ENCODE data around the gene KLHL33.

KLHL33 gene

DNA sequence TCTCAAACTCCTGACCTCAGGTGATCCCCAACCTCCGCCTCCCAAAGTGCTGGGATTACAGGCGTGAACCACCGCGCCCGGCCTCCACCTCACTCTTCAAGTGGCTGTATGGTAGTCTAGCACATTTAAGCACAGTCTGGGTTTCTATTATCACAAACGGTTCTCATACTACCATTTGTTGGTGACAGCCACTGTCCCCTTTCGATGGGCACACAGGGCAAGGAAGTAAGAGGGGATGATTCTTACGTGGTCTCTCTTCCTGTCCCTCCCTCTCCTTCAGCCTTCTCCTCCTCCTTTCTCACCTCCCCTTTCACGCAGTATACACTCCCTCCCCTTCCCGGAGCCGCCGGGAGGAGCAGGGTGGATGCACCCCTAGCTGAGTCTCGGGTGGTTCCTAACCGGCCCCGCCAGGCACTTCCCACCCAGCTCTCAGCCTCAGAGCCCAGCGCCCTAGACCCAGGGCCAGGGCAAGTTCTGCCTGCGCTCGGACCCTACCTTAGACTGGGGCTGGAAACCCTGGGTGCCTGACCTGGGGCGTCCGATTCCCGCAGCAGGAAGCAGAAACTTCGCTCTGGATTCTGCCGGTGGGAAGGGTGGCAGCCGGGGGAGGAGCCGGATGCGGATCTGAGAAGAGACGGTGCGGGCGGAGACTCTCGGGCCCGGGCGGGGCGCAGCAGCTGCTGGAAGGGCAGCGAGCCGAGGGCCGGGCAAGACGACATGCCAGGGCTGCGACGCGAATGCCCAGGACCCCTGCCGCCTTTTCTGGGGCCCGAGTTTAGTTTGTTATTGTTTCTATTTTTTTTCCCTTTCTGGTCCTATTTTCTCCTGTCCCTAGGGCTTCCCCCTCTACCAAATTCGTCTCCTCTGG lies 22.9 kb downstream of the KLHL33 start, which contains the start of gene TEP1:
TSS of gene TEP1 (minus strand) at position 626 of the 868 bp plus-strand sequence. CDS start 5,062 bp downstream, outside the sequence.
- DNase-seq: peak; percentile 91

DNA sequence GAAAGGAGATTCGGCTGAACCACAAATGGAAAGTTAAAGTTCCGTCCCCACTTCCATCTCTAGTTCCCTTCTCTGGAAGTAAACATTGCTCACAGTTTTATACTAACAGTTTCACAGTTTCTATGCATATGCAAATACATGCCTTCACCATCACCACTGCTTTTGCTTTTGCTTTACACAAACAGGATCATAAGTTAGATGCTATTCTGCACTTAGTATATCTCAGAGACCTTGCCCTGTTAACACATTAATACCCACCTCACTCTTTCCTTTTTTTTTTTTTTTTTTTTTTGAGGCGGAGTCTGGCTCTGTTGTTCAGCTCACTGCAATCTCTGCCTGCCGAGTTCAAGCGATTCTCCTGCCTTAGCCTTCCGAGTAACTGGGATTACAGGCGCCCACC lies 23.6 kb downstream of the KLHL33 start:
- DNase-seq: peak; percentile 28

DNA sequence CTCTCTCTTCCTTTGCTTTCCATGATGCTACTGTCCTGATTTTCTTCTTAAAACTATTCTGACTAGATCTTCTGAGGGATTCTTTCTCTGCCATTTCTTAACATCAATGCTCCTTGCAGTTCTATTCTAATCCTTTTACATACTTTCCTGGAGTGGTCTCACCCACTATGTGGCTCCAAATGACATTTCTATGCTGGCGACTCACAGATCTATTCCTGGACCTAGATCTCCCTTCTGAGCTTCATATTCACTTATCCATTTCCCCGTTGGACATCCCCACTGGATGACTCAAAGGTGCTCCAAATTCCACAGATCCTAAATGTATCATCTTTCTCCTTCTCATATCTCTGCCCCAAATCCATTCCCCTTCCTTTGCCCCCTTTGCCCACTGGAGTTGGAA lies 26.7 kb downstream of the KLHL33 start:
- DNase-seq: no peak

DNA sequence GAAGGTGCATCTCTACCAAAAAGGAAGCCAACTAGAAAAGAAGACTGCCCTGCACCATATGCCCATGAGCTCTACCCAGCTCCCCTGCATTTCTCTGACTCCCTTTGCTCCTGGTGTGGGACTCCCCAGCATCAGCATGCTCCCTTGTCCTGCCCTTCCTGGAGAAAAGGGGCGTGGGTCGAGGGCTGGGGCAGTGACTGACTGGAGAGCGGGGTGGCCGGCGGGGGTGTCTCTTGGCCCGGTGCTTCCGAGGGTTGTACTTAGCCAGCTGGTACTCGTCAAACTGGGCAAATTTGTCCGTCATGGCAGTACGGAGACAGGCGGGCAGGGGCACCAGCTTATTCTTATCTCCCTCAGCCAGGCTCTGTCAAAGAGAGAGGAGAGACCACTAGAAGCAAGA lies 32.4 kb downstream of the KLHL33 start:
- peak; percentile 36 for DNase-seq

DNA sequence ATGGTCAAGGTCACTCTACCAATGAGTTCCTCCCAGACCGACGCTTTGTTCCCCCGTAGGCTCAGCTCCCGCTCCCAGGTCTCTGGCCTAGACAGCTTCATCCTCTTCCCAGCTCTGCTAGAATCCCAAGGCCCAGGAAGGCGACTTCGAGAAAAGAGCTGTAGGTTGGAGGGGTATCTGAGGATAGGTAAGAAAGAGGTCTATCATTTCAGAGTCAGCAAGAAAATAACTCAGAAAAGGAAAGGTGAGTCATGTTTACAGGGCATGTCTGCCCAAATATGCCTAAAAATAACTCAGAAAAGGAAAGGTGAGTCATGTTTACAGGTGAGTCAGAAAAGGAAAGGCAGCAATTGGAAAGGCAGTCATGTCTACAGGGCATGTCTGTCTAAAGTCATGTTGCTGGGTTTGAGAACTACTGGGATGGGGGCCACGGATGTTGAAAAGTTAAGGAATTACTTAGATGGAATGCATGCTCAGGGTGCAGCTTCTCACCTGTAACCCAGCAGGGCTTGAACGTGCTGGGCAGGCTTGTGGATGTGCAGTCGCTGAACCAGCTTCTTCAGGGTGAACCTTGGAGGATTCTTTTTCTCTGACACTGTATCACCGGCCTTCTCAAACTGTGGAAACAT lies 34.9 kb downstream of the KLHL33 start:
- no peak for DNase-seq

DNA sequence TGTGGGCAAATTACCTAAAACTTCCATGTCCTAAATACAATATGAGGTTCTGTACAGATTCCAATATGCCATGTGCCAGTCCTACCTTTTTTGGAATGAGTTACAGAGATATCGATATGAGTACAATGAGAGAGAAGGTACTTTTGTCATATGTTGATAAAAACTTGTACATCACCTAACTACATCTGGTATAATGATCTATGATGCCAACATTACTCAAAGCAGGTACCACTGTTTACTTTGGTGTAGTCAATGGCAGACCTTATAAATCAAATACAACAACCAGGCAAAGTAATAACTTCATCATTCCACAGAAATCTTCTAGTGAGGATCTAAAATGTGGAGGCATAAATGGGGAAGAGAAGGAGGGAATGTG lies 35.4 kb downstream of the KLHL33 start:
- no peak for DNase-seq

DNA sequence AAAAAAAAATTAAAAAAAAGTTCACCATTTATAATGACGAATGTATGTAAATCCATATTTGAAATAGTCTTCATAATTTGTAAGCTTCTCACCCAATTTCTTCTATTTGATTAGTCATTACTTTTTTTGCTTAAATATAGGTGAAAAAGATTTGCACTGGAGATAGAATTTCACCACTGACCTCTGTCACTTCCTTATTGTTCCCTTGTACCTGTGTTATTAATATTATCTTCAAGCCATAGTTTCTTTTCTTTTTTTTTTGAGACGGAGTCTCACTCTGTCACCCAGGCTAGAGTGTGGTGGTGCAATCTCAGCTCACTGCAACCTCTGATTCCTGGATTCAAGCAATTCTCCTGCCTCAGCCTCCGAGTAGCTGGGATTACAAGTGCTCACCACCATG lies 38.5 kb downstream of the KLHL33 start:
- no peak for DNase-seq

DNA sequence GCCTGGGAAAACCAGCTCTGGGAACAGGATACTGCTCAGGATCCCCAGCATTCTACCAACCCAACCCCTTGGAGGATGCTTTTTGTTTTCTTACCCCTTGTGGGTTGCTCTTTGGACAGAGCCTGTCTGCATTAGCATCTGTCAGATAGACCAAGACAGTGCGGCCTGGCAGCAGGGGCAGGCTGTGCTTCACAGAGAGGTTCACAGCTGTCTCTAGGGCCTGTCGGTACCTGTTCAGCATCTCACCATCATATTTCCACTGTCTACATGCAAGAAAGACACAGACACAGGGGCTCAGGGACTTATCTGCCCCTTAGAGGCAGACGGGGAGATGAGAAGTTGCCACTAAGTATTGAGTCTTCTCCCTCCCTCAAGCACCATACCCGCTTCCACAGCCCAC lies 44.5 kb downstream of the KLHL33 start:
- DNase-seq: no peak

DNA sequence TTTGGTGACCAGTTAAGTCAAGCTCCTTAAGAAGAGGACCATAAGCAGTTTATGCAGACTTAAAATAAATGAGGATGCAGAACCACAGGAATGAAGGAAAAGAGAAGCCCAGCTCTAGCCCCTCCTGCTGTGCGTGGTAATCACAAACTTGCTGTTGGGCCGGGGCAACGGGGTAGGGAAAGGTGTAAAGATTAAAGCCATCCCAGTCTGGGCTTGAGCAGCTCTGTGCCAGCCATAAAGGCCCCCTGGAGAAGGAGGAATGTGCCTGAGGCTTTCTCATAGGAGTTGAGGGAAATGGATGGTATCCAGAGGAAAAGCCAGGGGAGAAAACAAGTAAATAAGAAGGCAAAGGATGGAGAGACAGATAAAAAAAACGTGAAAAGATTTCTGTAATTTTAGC lies 47.8 kb downstream of the KLHL33 start:
- no peak for DNase-seq

DNA sequence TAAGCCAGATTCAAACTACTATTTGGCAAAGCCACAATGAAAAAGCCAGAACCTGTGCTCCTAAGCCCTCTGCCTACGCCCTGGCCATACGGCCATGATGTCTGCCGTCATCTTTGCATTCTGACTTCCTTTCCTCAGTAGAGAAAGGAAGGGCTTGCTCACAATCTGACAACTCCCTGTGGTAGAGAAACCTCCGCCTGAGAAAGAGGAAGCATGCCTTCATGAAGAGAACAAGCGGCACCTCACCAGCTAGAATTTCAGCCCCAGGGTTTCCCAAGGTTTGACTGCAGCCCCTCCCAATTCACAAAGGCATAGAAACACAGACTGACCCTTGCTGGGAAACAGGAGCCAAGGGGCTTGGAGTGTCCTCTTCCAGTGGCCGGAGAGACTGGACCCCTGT lies 48.4 kb downstream of the KLHL33 start:
- DNase-seq: peak; percentile 54

DNA sequence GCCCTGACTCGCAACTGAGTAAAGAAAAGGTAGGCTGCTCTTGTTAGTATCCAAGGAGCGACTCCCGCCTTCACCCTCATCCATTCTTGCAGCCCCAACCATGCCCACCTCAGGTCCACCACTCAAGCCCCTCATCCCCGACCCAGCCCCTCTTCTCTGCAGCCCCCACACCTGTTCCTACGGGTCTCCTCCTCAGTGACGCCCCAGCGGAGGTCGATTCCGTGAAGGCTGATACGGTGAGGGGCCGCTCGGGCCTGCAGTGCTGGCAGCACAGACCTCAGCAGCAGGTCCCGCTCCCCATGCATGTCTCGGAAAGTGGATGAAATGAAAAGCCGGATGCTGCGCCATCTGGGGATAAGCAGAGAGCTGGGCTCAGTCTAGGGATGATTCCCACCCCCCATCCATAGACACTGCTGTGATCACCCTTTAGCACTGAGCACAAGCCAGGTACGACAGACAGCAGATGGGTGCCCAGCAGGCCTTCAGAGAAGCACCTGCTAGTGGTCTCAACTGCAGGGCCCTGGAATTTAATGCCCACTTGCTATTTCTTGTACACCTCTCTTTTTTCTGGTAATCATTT lies 49.6 kb downstream of the KLHL33 start:
- DNase-seq: no peak

DNA sequence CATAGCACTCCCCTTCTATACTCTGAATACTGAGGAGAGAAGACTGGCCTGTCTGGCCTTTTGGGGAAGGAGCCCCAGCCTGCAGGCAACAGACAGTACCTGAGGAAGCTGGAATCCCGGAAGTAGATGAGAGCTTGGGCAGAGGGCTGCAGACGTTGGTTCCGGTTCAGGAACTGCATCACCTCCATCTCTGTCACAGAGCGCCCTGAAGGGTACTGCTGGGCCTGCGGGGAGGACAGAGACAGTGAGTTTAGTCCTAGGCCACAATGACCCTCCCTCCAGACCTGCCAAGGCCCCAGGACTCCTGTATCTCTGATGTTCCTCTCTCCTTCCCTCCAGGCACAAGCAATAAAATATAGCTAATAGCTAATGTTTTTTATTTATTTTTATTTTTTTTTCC lies 51.1 kb downstream of the KLHL33 start:
- no peak for DNase-seq

DNA sequence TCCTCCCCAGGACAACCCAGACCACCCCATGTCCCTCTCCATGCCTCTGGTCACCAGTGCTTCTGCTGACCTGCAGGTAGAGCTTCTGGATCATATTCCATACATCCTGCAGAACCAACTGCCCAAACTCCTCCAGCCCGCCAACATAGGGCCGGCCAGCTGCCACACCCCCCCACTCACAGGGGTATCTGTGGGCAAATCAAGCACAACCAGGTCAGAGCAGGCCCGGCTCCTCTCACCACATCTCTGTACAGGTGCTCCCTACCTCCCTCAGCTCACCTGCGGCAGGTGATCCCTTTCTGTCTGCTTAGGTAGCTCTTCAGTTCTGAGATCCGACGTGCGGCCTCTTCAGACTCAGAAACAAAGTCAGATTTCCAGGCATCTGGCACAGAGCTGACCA lies 51.6 kb downstream of the KLHL33 start:
- DNase-seq: no peak

DNA sequence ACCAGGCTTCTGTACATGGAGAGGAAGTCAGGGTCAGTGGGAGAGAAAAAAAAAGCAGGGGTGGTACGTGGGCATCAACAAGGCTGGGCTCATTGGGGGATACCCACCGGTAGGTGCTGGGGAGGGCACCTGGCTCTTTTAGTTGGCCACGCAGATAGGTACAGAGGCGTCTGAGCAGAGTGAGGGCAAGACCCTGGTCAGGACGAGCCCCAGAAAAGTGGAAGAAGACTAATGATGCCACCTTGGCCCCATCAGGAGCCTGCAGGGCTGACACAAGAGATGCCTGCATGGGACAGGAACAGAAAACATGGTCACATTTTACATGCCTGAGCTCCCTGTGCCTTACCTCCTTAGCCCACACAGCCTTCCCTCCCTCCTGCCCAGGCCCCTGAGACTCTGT lies 52.3 kb downstream of the KLHL33 start:
- no peak for DNase-seq

DNA sequence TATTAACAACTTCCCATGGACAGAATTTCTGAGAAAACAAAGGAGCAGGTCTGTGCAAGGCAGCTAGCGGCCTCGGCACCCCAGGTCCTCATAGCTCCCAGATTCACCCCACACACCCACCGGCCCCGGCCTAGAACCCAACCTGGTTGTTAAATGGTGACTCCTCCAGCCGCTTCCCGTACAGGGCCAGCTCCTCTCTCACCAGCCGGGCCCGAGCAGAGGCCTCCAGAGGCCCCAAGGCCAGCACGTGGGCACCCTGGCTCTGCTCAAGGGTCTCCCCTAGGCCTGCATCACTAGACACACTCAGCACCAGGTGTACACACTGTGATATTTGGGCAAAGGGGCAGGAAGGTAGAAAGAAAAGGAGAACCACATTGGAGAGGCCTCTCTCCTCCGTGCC lies 52.9 kb downstream of the KLHL33 start:
- no peak for DNase-seq

DNA sequence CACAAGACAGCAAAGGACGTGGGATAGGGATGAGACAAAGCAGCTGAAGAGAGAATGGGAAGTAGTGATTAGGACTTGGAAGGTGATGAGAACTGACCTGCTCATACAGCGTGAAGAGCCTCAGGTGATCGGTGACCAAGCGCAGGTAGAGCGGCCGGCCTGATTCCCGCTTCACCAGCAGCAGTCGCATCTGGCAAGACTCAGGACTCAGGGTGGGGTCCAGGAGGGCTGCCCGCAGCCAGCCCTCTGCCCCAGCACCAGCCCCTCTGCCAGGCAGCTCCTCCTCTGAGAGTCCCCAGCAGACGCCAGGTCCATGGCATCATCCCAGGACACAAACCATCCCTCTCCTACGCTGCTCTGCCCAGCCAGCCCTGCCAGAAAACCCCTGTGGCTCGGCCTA lies 53.4 kb downstream of the KLHL33 start:
- DNase-seq: no peak

DNA sequence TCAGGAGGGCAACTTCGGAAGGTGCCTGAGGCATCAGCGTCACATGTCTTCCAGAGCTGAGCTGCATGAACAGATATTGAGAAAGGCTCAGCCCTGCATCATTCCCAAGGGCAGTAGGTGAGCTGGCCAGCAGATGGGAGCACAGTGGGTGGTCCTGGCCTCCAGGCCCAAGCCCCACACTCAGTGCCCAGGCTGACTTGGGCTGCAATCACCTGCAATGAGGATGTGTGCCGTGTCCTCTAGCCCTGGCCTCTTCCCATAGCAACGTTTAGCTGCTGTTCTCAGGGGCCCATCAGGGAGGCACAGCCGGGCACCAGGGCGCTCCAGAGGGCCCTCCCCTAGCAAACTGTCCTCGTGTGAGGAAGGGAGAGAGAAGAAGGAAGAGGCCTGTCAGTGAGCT lies 54.6 kb downstream of the KLHL33 start:
- DNase-seq: no peak

DNA sequence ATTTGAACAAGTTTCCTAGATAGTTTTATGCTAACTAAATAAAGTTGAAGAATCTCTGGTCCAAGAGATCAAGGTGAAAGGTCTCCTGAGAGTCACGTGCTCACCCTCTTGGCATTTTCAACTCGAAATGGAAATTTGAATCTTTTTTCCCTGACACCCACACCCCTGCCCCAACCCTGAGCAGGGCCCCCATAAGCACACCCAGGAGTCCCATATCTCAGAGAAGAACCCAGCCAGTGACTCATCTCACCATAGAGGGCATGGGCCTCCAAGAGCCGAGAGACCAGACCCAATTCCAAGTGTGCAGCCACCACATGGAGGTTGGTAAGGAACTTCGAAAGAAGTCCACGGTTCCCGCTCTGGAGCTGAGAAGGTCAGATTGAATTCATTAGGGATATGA lies 55.3 kb downstream of the KLHL33 start:
- DNase-seq: no peak

DNA sequence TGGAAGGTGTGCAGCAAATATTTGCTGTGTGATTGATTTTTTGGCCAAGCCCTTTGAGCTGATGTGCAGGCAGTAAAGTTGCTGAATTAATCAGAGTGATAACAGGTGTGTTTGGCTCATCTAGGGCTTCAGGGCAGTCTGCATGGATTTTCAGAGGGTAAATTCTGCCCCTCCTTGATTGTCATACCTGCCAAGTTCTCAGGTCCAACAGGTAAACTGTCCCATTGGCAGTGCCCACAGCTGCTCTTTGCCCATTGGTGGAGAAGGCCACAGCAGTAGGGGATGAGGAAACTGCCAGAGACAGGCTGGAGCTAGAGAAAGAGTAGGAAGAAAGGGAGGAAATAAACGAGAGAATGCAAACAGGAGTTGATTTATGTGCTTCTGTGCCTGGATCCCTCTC lies 56.2 kb downstream of the KLHL33 start:
- DNase-seq: no peak

DNA sequence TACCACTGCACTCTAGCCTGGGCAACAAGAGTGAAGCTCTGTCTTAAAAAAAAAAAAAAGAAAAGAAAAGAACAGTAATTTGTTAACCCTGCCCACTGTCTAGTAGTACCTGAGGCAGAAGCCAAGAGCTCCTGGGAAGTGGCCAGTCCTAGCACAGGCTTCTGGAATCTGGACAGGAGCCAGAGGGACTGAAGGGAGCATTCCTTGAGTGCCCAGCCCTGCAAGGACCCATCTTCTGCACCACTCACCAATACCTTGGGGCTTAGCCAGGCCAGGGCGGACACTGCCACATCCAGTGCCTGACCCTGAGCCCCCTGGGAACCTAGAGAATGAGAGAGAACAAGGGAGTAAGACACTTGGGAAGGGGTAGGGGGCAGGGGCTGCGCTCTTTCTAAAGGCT lies 58.8 kb downstream of the KLHL33 start:
- DNase-seq: no peak

DNA sequence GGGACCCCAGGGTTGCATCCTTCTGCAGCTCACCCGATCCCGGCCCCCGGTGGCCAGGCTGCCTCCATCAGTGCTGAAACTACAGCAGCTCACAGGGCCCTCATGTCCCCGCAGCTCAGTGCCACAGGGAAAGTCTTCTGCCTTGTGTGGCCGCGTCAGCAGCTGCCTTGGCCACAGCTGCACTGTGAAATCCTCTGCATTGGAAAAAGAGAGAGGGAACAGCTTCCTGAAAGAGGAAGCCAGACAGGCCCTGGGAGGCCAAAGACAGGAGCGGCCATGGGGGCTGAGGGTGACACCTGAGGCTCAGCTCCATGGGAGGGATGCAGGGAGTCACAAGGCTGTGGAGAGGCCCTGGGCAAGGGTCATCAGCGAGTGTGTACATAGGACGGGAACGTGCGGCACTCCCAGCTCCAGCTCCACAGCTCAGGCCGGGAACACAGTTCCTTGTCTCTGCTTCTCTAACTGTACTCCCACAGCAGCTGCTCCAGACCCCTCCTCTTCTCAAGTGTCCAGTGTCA lies 59.8 kb downstream of the KLHL33 start:
- no peak for DNase-seq

All from hematopoietic multipotent progenitor cell treated with erythropoietin and hydrocortisone succinate and interleukin-3 and kit ligand, for 4 days (in vitro differentiated cells).